Omental fat pad (tissue), 4 donors: ENCODE data around the gene ANK2. TPM values are rescaled to one million over a fixed set of nuclear protein-coding genes. Genes with fewer than 3 reads are reported as not detected.

Source experiments
- ATAC-seq: fragments of 150-250 bp; one replicate; pipeline ENCODE4 v1.9.1; 2016; ENCODE audit warnings: mild to moderate bottlenecking, moderate library complexity; ENCODE audit not compliant: low FRiP score
- DNase-seq: peaks from one replicate; pipeline ENCODE4 v3.0.0-alpha.2; 2019; ENCODE audit warnings: low spot score
- CTCF ChIP-seq, 3 donors: fragments of 450-650 bp; IDR thresholded peaks; one replicate each; pipeline ENCODE4 v1.5.1; 2016 to 2017; ENCODE audit warnings: antibody characterized with exemption in 3 of 3, mild to moderate bottlenecking in 3 of 3, moderate library complexity in 2 of 3
- total RNA-seq, 4 donors: library from RNA; depleted of rRNA; stranded (reverse); fragments of >200 nt; gene quantifications; one replicate each; pipeline ENCODE4 v1.1.0, GENCODE V29; 2016

Gene ANK2
- total RNA-seq, 4 donors from 2014 or later = 51.4 to 200 (median 84.9) TPM

- no peak for TF ChIP-seq CTCF (IDR thresholded peaks at IDR 0.05)
- ATAC-seq (no peak), DNase-seq (no peak)
Observed at GRCh38 chr4:113288257-113288656, 238.8 kb downstream of the ANK2 start.

- no peak for TF ChIP-seq CTCF (IDR thresholded peaks at IDR 0.05)
- ATAC-seq (no peak), DNase-seq (no peak)
Observed at GRCh38 chr4:113288696-113289095, 239.2 kb downstream of the ANK2 start.

GRCh38 chr4:113289766-113290165 lies 240.3 kb downstream of the ANK2 start:
- no peak for DNase-seq
- no peak for ATAC-seq
- TF ChIP-seq CTCF (IDR thresholded peaks at IDR 0.05) = no peak

- ATAC-seq (no peak), DNase-seq (no peak)
- TF ChIP-seq CTCF (IDR thresholded peaks at IDR 0.05) = no peak
Observed at GRCh38 chr4:113290666-113291065, 241.2 kb downstream of the ANK2 start.

- TF ChIP-seq CTCF (IDR thresholded peaks at IDR 0.05) = no peak
- DNase-seq (no peak), ATAC-seq (no peak)
Observed at GRCh38 chr4:113292371-113293042, 243.1 kb downstream of the ANK2 start.

GRCh38 chr4:113293043-113293560 lies 243.6 kb downstream of the ANK2 start:
- ATAC-seq = peak; percentile 59
- DNase-seq = no peak
- TF ChIP-seq CTCF (IDR thresholded peaks at IDR 0.05) = no peak

- no peak for ATAC-seq
Observed at GRCh38 chr4:113293674-113294073, 244.2 kb downstream of the ANK2 start.

More at GRCh38 chr4:113293674-113294073, 244.2 kb downstream of the ANK2 start:
- DNase-seq = no peak
- no peak for TF ChIP-seq CTCF (IDR thresholded peaks at IDR 0.05)
